IMR-90 (cell line): ENCODE data around the gene YY1AP1. TPM values are rescaled to one million over a fixed set of nuclear protein-coding genes. Genes with fewer than 3 reads are reported as not detected.

Experiments
- ATAC-seq: fragments of 200-7000 bp; cut with Tn5 transposase; 2 replicates; pipeline ENCODE4 v1.9.1; 2020; ENCODE audit warnings: low read depth, mild to moderate bottlenecking, moderate library complexity
- BruUV-seq: library from RNA; stranded (reverse); fragments of 400-500 nt; replicated peaks from 2 replicates; lab custom pipeline; 2021; lab: Mats Ljungman, UMichigan
- CTCF ChIA-PET: fragments of 300-600 bp; formaldehyde crosslinking; extraction: SDS; loops from one replicate; lab custom pipeline; 2021; ENCODE audit warnings: antibody characterized with exemption; lab: Yijun Ruan, JAX
- POLR2A ChIA-PET: fragments of 300-600 bp; sonication (Branson Sonifier 250); formaldehyde crosslinking; loops from one replicate; lab custom pipeline; 2022; ENCODE audit warnings: antibody characterized with exemption; ENCODE audit not compliant: unreplicated experiment; lab: Charles Lee
- DNase-seq: peaks from one replicate; pipeline ENCODE4 v3.0.0; 2013
- H2AFZ ChIP-seq: replicated peaks from 2 replicates; pipeline ENCODE3; 2013; ENCODE audit warnings: low read length, mild to moderate bottlenecking; ENCODE audit not compliant: poor library complexity
- H2AK5ac ChIP-seq: 2 replicates; pipeline ENCODE4 v1.6.1; 2013; ENCODE audit warnings: low read depth, low read length, inconsistent platforms
- H2AK9ac ChIP-seq: replicated peaks from 2 replicates; pipeline ENCODE3; 2013; ENCODE audit warnings: mild to moderate bottlenecking, low read depth, low read length, moderate library complexity; ENCODE audit not compliant: poor library complexity
- H2BK120ac ChIP-seq: 2 replicates; pipeline ENCODE4 v1.6.1; 2013; ENCODE audit warnings: low read depth, low read length, inconsistent platforms
- H2BK15ac ChIP-seq: 3 replicates; pipeline ENCODE4 v1.6.1; 2013; ENCODE audit warnings: low read depth, low read length, inconsistent platforms
- H2BK20ac ChIP-seq: 2 replicates; pipeline ENCODE4 v1.6.1; 2013; ENCODE audit warnings: low read depth, mild to moderate bottlenecking, inconsistent platforms, low read length, moderate library complexity
- H2BK5ac ChIP-seq: 2 replicates; pipeline ENCODE4 v1.6.1; 2013; ENCODE audit warnings: mild to moderate bottlenecking, low read depth, low read length, inconsistent platforms; ENCODE audit not compliant: poor library complexity, severe bottlenecking
- H3K14ac ChIP-seq: replicated peaks from 2 replicates; pipeline ENCODE4 v1.6.1; 2013; ENCODE audit warnings: low read depth, low read length, inconsistent platforms
- H3K18ac ChIP-seq: 2 replicates; pipeline ENCODE4 v1.6.1; 2013; ENCODE audit warnings: low read depth, low read length, control low read depth
- H3K23ac ChIP-seq: 2 replicates; pipeline ENCODE4 v1.6.1; 2013; ENCODE audit warnings: low read depth, low read length, inconsistent platforms
- H3K27ac ChIP-seq: 2 replicates; pipeline ENCODE4 v1.5.1; 2013; ENCODE audit warnings: mild to moderate bottlenecking, control low read depth, low read length; ENCODE audit not compliant: insufficient read depth
- H3K27me3 ChIP-seq: 2 replicates; pipeline ENCODE4 v1.6.1; 2013; ENCODE audit warnings: low read length; ENCODE audit not compliant: control insufficient read depth, insufficient read depth
- H3K36me3 ChIP-seq: 2 replicates; pipeline ENCODE4 v1.6.1; 2013; ENCODE audit warnings: low read length, mixed read lengths; ENCODE audit not compliant: control insufficient read depth, insufficient read depth
- H3K4ac ChIP-seq: 2 replicates; pipeline ENCODE4 v1.6.1; 2013; ENCODE audit warnings: low read depth, low read length, inconsistent platforms
- H3K4me1 ChIP-seq: 2 replicates; pipeline ENCODE4 v1.6.1; 2013; ENCODE audit warnings: low read length, mixed read lengths; ENCODE audit not compliant: control insufficient read depth, insufficient read depth
- H3K4me2 ChIP-seq: 2 replicates; pipeline ENCODE4 v1.6.1; 2013; ENCODE audit warnings: low read depth, mild to moderate bottlenecking, control low read depth, low read length, moderate library complexity
- H3K4me3 ChIP-seq: 2 replicates; pipeline ENCODE4 v1.5.1; 2013; ENCODE audit warnings: low read depth, mild to moderate bottlenecking, control low read depth, low read length, moderate library complexity; ENCODE audit not compliant: insufficient read depth
- H3K56ac ChIP-seq: 2 replicates; pipeline ENCODE4 v1.6.1; 2013; ENCODE audit warnings: low read length, inconsistent platforms; ENCODE audit not compliant: insufficient read depth; ENCODE audit errors: extremely low read depth
- H3K79me1 ChIP-seq, 2 experiments: 2 replicates each; pipeline ENCODE4 v1.6.1; 2013; ENCODE audit warnings: low read length in 2 of 2, inconsistent platforms in 1 of 2, low read depth in 1 of 2
- H3K9ac ChIP-seq: 2 replicates; pipeline ENCODE4 v1.6.1; 2013; ENCODE audit warnings: low read depth, low read length, control low read depth
- H3K9me1 ChIP-seq: 2 replicates; pipeline ENCODE4 v1.6.1; 2013; ENCODE audit warnings: low read length, inconsistent platforms; ENCODE audit not compliant: insufficient read depth
- H3K9me3 ChIP-seq: 2 replicates; pipeline ENCODE4 v1.6.1; 2013; ENCODE audit warnings: low read length; ENCODE audit not compliant: control insufficient read depth, insufficient read depth
- H4K20me1 ChIP-seq: 2 replicates; pipeline ENCODE4 v1.6.1; 2013; ENCODE audit warnings: low read length, inconsistent platforms; ENCODE audit not compliant: insufficient read depth
- H4K5ac ChIP-seq: 2 replicates; pipeline ENCODE4 v1.6.1; 2013; ENCODE audit warnings: mild to moderate bottlenecking, low read depth, low read length, control low read depth
- H4K8ac ChIP-seq, 2 experiments: 2 replicates each; pipeline ENCODE4 v1.6.1; 2013; ENCODE audit warnings: low read depth in 2 of 2, low read length in 2 of 2, control low read depth in 1 of 2, inconsistent platforms in 1 of 2
- H4K91ac ChIP-seq: 2 replicates; pipeline ENCODE4 v1.6.1; 2013; ENCODE audit warnings: low read depth, low read length, inconsistent platforms; ENCODE audit not compliant: insufficient read depth
- BHLHE40 ChIP-seq: fragments of 150-350 bp; IDR thresholded peaks from 2 replicates; pipeline ENCODE4 v1.6.1; 2016; ENCODE audit warnings: mild to moderate bottlenecking, low read depth, low read length
- CEBPB ChIP-seq: IDR thresholded peaks from 2 replicates; pipeline ENCODE4 v1.6.1; 2012; ENCODE audit warnings: low read depth, low read length, improper control_type of control experiment
- MAFK ChIP-seq: IDR thresholded peaks from 2 replicates; pipeline ENCODE4 v1.6.1; 2012; ENCODE audit warnings: low read depth, low read length, improper control_type of control experiment
- POLR2A ChIP-seq: IDR thresholded peaks from 2 replicates; pipeline ENCODE4 v1.6.1; 2012; ENCODE audit warnings: mild to moderate bottlenecking, low read depth, low read length
- RAD21 ChIP-seq: IDR thresholded peaks from 2 replicates; pipeline ENCODE4 v1.6.1; 2012; ENCODE audit warnings: low read length, improper control_type of control experiment
- RCOR1 ChIP-seq: IDR thresholded peaks from 2 replicates; pipeline ENCODE4 v1.6.1; 2012; ENCODE audit warnings: mild to moderate bottlenecking, low read length, improper control_type of control experiment; ENCODE audit not compliant: insufficient replicate concordance
- RFX5 ChIP-seq: IDR thresholded peaks from 2 replicates; pipeline ENCODE4 v1.8.0; 2012; ENCODE audit warnings: low read depth, mild to moderate bottlenecking, low read length, moderate library complexity
- WGBS, 2 experiments: methylation state at CpG; one replicate each; pipeline versions ENCODE4 v1.1.5 to v1.1.7; 2013; ENCODE audit warnings: missing lambda C conversion rate in 2 of 2; ENCODE audit not compliant: insufficient read length in 1 of 2; ENCODE audit errors: extremely low coverage in 2 of 2; 5-methylcytosine and 5-hydroxymethylcytosine counted together
- dilution Hi-C: fragments of 300-500 bp; cut with HindIII; formaldehyde crosslinking; loops from one replicate; pipeline ENCODE4 v1.14.3; 2018; ENCODE audit warnings: low sequenced_read_pairs; ENCODE audit not compliant: unreplicated experiment
- in situ Hi-C: fragments of 300-500 bp; cut with MboI; formaldehyde crosslinking; loops from 3 replicates; pipeline ENCODE4 v1.14.3; 2019; ENCODE audit warnings: low sequenced_read_pairs, inconsistent platforms, mixed read lengths
- intact Hi-C: fragments of 100-400 bp; cut with micrococcal nuclease; formaldehyde crosslinking; loops from 2 replicates; pipeline ENCODE4 v1.10.0; 2022
- polyA plus RNA-seq, 3 experiments: library from polyadenylated mRNA; depleted of rRNA; stranded (reverse); fragments of >200 nt; gene quantifications; 2 replicates each; pipeline ENCODE4 v1.2.3, GENCODE V29; 2012; ENCODE audit warnings: low replicate concordance in 1 of 3
- total RNA-seq: library from RNA; depleted of rRNA; stranded (reverse); fragments of >200 nt; gene quantifications from 2 replicates; pipeline ENCODE4 v1.2.3, GENCODE V29; 2012

Gene YY1AP1
- total and polyA plus RNA-seq, 2 of the 4 experiments (the other 2 are of a cell fraction) = 31.5 to 52.6 TPM

GRCh38 chr1:155673003-155673402, 15.6 kb downstream of the YY1AP1 start:
- no TSS peak for BruUV-seq
- H3K27ac ChIP-seq = no peak overlapping the region
- WGBS, 2 experiments = no CpG with 5 or more reads among the region's 6 CpGs
- H2BK120ac ChIP-seq = no peak overlapping the region
- H3K9ac ChIP-seq = no peak overlapping the region
- no peak overlapping the region for H3K4me2 ChIP-seq
- no peak overlapping the region for H2BK20ac ChIP-seq
- no peak for ATAC-seq
- H2AK9ac ChIP-seq = no peak overlapping the region
- H2BK5ac ChIP-seq = no peak overlapping the region
- no peak overlapping the region for H3K23ac ChIP-seq
- DNase-seq = no peak
- ChIA-PET CTCF (interaction anchor here (0.6 kb wide), 1 partner anchor 55 kb away, joined by 4 read pairs; no protein-coding TSS in a partner anchor), POLR2A (no interaction called here)
- no peak overlapping the region for H3K4ac ChIP-seq
- H2BK15ac ChIP-seq = no peak overlapping the region
- H3K4me1 ChIP-seq = no peaks in the 10 kb centered on the region
- in situ Hi-C loops = no loop called here
- H3K56ac ChIP-seq = no peak overlapping the region
- dilution Hi-C loops = no loop called here
- H4K20me1 ChIP-seq = no peaks in the 10 kb centered on the region
- TF ChIP-seq MAFK (peak; percentile 58; the same call in 1 of the 2 replicates), RFX5 (no peak), CEBPB (no peak), RCOR1 (no peak), BHLHE40 (no peak), RAD21 (no peak), POLR2A (no peak)
- H4K5ac ChIP-seq = no peak overlapping the region
- H3K79me1 ChIP-seq = peaks cover 8 to 18% of the 10 kb centered on the region in 2 experiments
- intact Hi-C loops = no loop called here
- no peak overlapping the region for H2AK5ac ChIP-seq
- H4K91ac ChIP-seq = no peak overlapping the region
- no peaks in the 10 kb centered on the region for H3K27me3 ChIP-seq
- no peaks in the 10 kb centered on the region for H3K9me1 ChIP-seq
- no peak overlapping the region for H2AFZ ChIP-seq
- H3K14ac ChIP-seq = no peak overlapping the region
- no peak overlapping the region for H3K18ac ChIP-seq
- H4K8ac ChIP-seq = no peak overlapping the region
- no peak overlapping the region for H3K4me3 ChIP-seq
- H3K36me3 ChIP-seq = peaks cover 54% of the 10 kb centered on the region
- no peaks in the 10 kb centered on the region for H3K9me3 ChIP-seq
